GM21737 (cell line): ENCODE data around the gene WASF2.
"Not testable (repeated sequence)": the region's sequence is repeated elsewhere in the genome, so short reads cannot be mapped to it uniquely, and the experiment has no call there.

Source experiments
- ATAC-seq: cut with Tn5 transposase; IDR thresholded peaks from one replicate; pipeline ENCODE4 v1.9.1; 2021; ENCODE audit warnings: mild to moderate bottlenecking, moderate library complexity; ENCODE audit not compliant: unreplicated experiment

Gene WASF2

GRCh38 chr1:27400963-27401341 is 89.0 kb downstream of the WASF2 start:
- ATAC-seq, result no peak

GRCh38 chr1:27400082-27400962 is 89.6 kb downstream of the WASF2 start:
- no peak for ATAC-seq

- ATAC-seq, result no peak
Measured at GRCh38 chr1:27399251-27400025, 90.5 kb downstream of the WASF2 start.

GRCh38 chr1:27398405-27399149 is 91.4 kb downstream of the WASF2 start:
- ATAC-seq, result no peak

GRCh38 chr1:27397749-27398148 is 92.2 kb downstream of the WASF2 start:
- no peak for ATAC-seq

GRCh38 chr1:27397110-27397509 is 92.9 kb downstream of the WASF2 start:
- no peak for ATAC-seq

GRCh38 chr1:27395441-27396195 is 94.3 kb downstream of the WASF2 start:
- ATAC-seq, result no peak

- no peak for ATAC-seq
Measured at GRCh38 chr1:27394925-27395324, 95.0 kb downstream of the WASF2 start.

GRCh38 chr1:27394282-27394658 is 95.7 kb downstream of the WASF2 start:
- no peak for ATAC-seq

GRCh38 chr1:27393641-27394281 is 96.2 kb downstream of the WASF2 start:
- ATAC-seq, result no peak

GRCh38 chr1:27392778-27393635 is 97.0 kb downstream of the WASF2 start:
- no peak for ATAC-seq

- peak; percentile 82 for ATAC-seq
Measured at GRCh38 chr1:27392096-27392777, 97.7 kb downstream of the WASF2 start, which contains the start of gene GPR3. GPR3 (plus strand) TSS chr1:27392622; CDS start chr1:27393799, 1,177 bp downstream.

- no peak for ATAC-seq
Measured at GRCh38 chr1:27391511-27392095, 98.4 kb downstream of the WASF2 start.

GRCh38 chr1:27388337-27389005 is 101.5 kb downstream of the WASF2 start:
- no peak for ATAC-seq

- not testable (repeated sequence) for ATAC-seq
Measured at GRCh38 chr1:27384797-27385196, 105.2 kb downstream of the WASF2 start.

- no peak for ATAC-seq
Measured at GRCh38 chr1:27383661-27384060, 106.3 kb downstream of the WASF2 start.

- no peak for ATAC-seq
Measured at GRCh38 chr1:27383039-27383605, 106.8 kb downstream of the WASF2 start, which contains the start of gene CD164L2. CD164L2 (minus strand) TSS chr1:27383333; CDS start chr1:27383239, 94 bp downstream.
